HFFc6 (cell line): ENCODE measurements around the gene MTA3. TPM values are rescaled to one million over a fixed set of nuclear protein-coding genes. Genes with fewer than 3 reads are reported as not detected.

ENCODE experiments used
- DNase-seq: peaks from one replicate; pipeline ENCODE4 v3.0.0-alpha.2; 2018
- H3K27ac Mint-ChIP-seq: 2 replicates; pipeline ENCODE4 v1.8.0; 2020; ENCODE audit warnings: mild to moderate bottlenecking, mixed read lengths
- H3K27me3 Mint-ChIP-seq: 2 replicates; pipeline ENCODE4 v1.8.0; 2021; ENCODE audit warnings: mild to moderate bottlenecking, moderate library complexity, mixed read lengths; ENCODE audit not compliant: insufficient read depth
- H3K36me3 Mint-ChIP-seq: 2 replicates; pipeline ENCODE4 v1.8.0; 2021; ENCODE audit warnings: low read depth, mixed read lengths
- H3K4me1 Mint-ChIP-seq: 2 replicates; pipeline ENCODE4 v1.8.0; 2020; ENCODE audit warnings: low read depth, mixed read lengths
- H3K4me3 Mint-ChIP-seq: 2 replicates; pipeline ENCODE4 v1.8.0; 2020; ENCODE audit warnings: mild to moderate bottlenecking, moderate library complexity, mixed read lengths
- H3K9me3 Mint-ChIP-seq: 2 replicates; pipeline ENCODE4 v1.8.0; 2020; ENCODE audit warnings: mild to moderate bottlenecking, mixed read lengths
- CTCF ChIP-seq: fragments of 200-600 bp; sonication (generic); IDR thresholded peaks from 2 replicates; pipeline ENCODE4 v1.5.0; 2021; ENCODE audit warnings: antibody characterized with exemption, mild to moderate bottlenecking
- total RNA-seq, 6 experiments: library from RNA; stranded (reverse); fragmentation: NEBNext Ultra II Directional; extraction: Animal tissue kit (Norgen Biotek cat#: 25700); gene quantifications; 2 replicates in 1 of 6; 3 replicates in 5 of 6; pipeline ENCODE4 v1.2.3, GENCODE V29; 2021

Gene MTA3
- total RNA-seq, 6 experiments from 2014 or later: 26.2 to 33.4 (median 30.7) TPM

GRCh38 chr2:42547446-42548295 is 20.8 kb upstream of the MTA3 start:
- Mint-ChIP-seq H3K27ac (no peak overlapping the region), H3K4me3 (no peak overlapping the region), H3K27me3 (peaks cover 3% of the 10 kb centered on the region), H3K36me3 (no peaks in the 10 kb centered on the region), H3K9me3 (no peaks in the 10 kb centered on the region), H3K4me1 (no peaks in the 10 kb centered on the region)
- TF ChIP-seq CTCF: no peak
- DNase-seq: no peak

- Mint-ChIP-seq H3K4me3 (no peak overlapping the region), H3K4me1 (no peaks in the 10 kb centered on the region), H3K27ac (no peak overlapping the region), H3K9me3 (no peaks in the 10 kb centered on the region), H3K36me3 (no peaks in the 10 kb centered on the region), H3K27me3 (peaks cover 6% of the 10 kb centered on the region)
- no peak for DNase-seq
- no peak for TF ChIP-seq CTCF
These were observed 17.6 kb upstream of the MTA3 start for GRCh38 chr2:42550870-42551269.

GRCh38 chr2:42554392-42554791 is 14.0 kb upstream of the MTA3 start:
- no peak overlapping the region for H3K4me3 Mint-ChIP-seq
- no peak for DNase-seq
- H3K4me1 Mint-ChIP-seq: no peaks in the 10 kb centered on the region
- H3K27ac Mint-ChIP-seq: no peak overlapping the region
- H3K27me3 Mint-ChIP-seq: peaks cover 15% of the 10 kb centered on the region
- no peaks in the 10 kb centered on the region for H3K36me3 Mint-ChIP-seq
- no peaks in the 10 kb centered on the region for H3K9me3 Mint-ChIP-seq
- no peak for TF ChIP-seq CTCF

- H3K27ac Mint-ChIP-seq: no peak overlapping the region
These were observed 12.0 kb upstream of the MTA3 start for GRCh38 chr2:42556315-42556890.

GRCh38 chr2:42557306-42557705 is 11.1 kb upstream of the MTA3 start:
- no peak overlapping the region for H3K27ac Mint-ChIP-seq
- H3K36me3 Mint-ChIP-seq: no peaks in the 10 kb centered on the region
- no peak for DNase-seq
- TF ChIP-seq CTCF: no peak
- H3K4me1 Mint-ChIP-seq: peaks cover 5% of the 10 kb centered on the region; the same call in 1 of the 2 replicates
- peaks cover 16% of the 10 kb centered on the region for H3K27me3 Mint-ChIP-seq
- H3K9me3 Mint-ChIP-seq: no peaks in the 10 kb centered on the region
- H3K4me3 Mint-ChIP-seq: no peak overlapping the region

More at GRCh38 chr2:42556315-42556890, 12.0 kb upstream of the MTA3 start:
- Mint-ChIP-seq H3K9me3 (no peaks in the 10 kb centered on the region), H3K27me3 (peaks cover 15% of the 10 kb centered on the region), H3K4me3 (no peak overlapping the region), H3K36me3 (no peaks in the 10 kb centered on the region), H3K4me1 (peaks cover 5% of the 10 kb centered on the region; the same call in 1 of the 2 replicates)
- no peak for DNase-seq
- no peak for TF ChIP-seq CTCF
